Calu3 (cell line): Measurements from ENCODE around the gene SLC66A3. TPM values are rescaled to one million over a fixed set of nuclear protein-coding genes. Genes with fewer than 3 reads are reported as not detected.

Source experiments
- BruUV-seq: library from RNA; stranded (reverse); fragments of 400-500 nt; replicated peaks from 2 replicates; lab custom pipeline; 2021; lab: Mats Ljungman, UMichigan
- CTCF ChIA-PET: fragments of 300-600 bp; sonication (Branson Sonifier 250); formaldehyde crosslinking; loops from one replicate; lab custom pipeline; 2022; ENCODE audit warnings: antibody characterized with exemption; lab: Charles Lee
- DNase-seq: peaks from one replicate; pipeline ENCODE4 v3.0.0; 2022
- H3K27ac Mint-ChIP-seq: one replicate; pipeline ENCODE4 v1.8.0; 2022; ENCODE audit warnings: mixed read lengths; ENCODE audit not compliant: unreplicated experiment
- H3K27me3 Mint-ChIP-seq: one replicate; pipeline ENCODE4 v1.8.0; 2022; ENCODE audit warnings: mixed read lengths; ENCODE audit not compliant: unreplicated experiment
- H3K36me3 Mint-ChIP-seq: one replicate; pipeline ENCODE4 v1.8.0; 2022; ENCODE audit warnings: mild to moderate bottlenecking, moderate library complexity, mixed read lengths; ENCODE audit not compliant: insufficient read depth, unreplicated experiment
- H3K4me1 Mint-ChIP-seq: one replicate; pipeline ENCODE4 v1.8.0; 2022; ENCODE audit warnings: mild to moderate bottlenecking, low read depth, mixed read lengths; ENCODE audit not compliant: unreplicated experiment
- H3K4me3 Mint-ChIP-seq: one replicate; pipeline ENCODE4 v1.8.0; 2022; ENCODE audit warnings: mild to moderate bottlenecking, low read depth, moderate library complexity, mixed read lengths; ENCODE audit not compliant: unreplicated experiment
- H3K9me3 Mint-ChIP-seq: one replicate; pipeline ENCODE4 v1.8.0; 2022; ENCODE audit warnings: low read depth, mixed read lengths; ENCODE audit not compliant: unreplicated experiment
- CTCF ChIP-seq: fragments of 200-600 bp; IDR thresholded peaks from one replicate; pipeline ENCODE4 v1.8.0; 2022; ENCODE audit warnings: antibody characterized with exemption; ENCODE audit not compliant: unreplicated experiment
- intact Hi-C: fragments of 100-400 bp; cut with micrococcal nuclease; formaldehyde crosslinking; loops from one replicate; pipeline ENCODE4 v1.10.0; 2022; ENCODE audit not compliant: unreplicated experiment
- total RNA-seq: library from RNA; stranded (reverse); gene quantifications from 2 replicates; pipeline ENCODE4 v1.2.3, GENCODE V29; 2022

Gene SLC66A3
- total RNA-seq, 1 experiment from 2014 or later: 13.5 TPM

GRCh38 chr2:11200651-11201050 lies 45.4 kb downstream of the SLC66A3 start:
- Mint-ChIP-seq H3K4me3 (no peak overlapping the region), H3K9me3 (no peaks in the 10 kb centered on the region), H3K4me1 (no peaks in the 10 kb centered on the region), H3K27me3 (no peaks in the 10 kb centered on the region), H3K27ac (no peak overlapping the region), H3K36me3 (no peaks in the 10 kb centered on the region)
- DNase-seq: no peak
- intact Hi-C loops: no loop called here
- no peak for TF ChIP-seq CTCF
- no TSS peak for BruUV-seq
- CTCF ChIA-PET: no interaction called here

- H3K27me3 Mint-ChIP-seq: no peaks in the 10 kb centered on the region
- no peaks in the 10 kb centered on the region for H3K4me1 Mint-ChIP-seq
- TF ChIP-seq CTCF: no peak
- no peak overlapping the region for H3K4me3 Mint-ChIP-seq
- H3K27ac Mint-ChIP-seq: no peak overlapping the region
- no peaks in the 10 kb centered on the region for H3K36me3 Mint-ChIP-seq
- no peak for DNase-seq
- CTCF ChIA-PET: no interaction called here
- H3K9me3 Mint-ChIP-seq: no peaks in the 10 kb centered on the region
- no TSS peak for BruUV-seq
- intact Hi-C loops: no loop called here
These were observed 46.7 kb downstream of the SLC66A3 start for GRCh38 chr2:11201969-11202368.

- Mint-ChIP-seq H3K36me3 (no peaks in the 10 kb centered on the region), H3K9me3 (no peaks in the 10 kb centered on the region), H3K4me1 (no peaks in the 10 kb centered on the region), H3K27me3 (no peaks in the 10 kb centered on the region), H3K27ac (no peak overlapping the region), H3K4me3 (no peak overlapping the region)
- DNase-seq: no peak
- CTCF ChIA-PET: interaction anchor here (0.5 kb wide), 1 partner anchor 116 kb away, joined by 4 read pairs; no protein-coding TSS in a partner anchor
- BruUV-seq: no TSS peak
- TF ChIP-seq CTCF: no peak
- intact Hi-C loops: no loop called here
These were observed 48.2 kb downstream of the SLC66A3 start for GRCh38 chr2:11203480-11203879.

GRCh38 chr2:11208083-11208482 lies 52.8 kb downstream of the SLC66A3 start:
- CTCF ChIA-PET: interaction anchor here (0.5 kb wide), 1 partner anchor 8 kb away, joined by 3 read pairs; no protein-coding TSS in a partner anchor
- no TSS peak for BruUV-seq
- no peak overlapping the region for H3K27ac Mint-ChIP-seq
- no peaks in the 10 kb centered on the region for H3K36me3 Mint-ChIP-seq
- DNase-seq: no peak
- no peak overlapping the region for H3K4me3 Mint-ChIP-seq
- TF ChIP-seq CTCF: no peak
- no peaks in the 10 kb centered on the region for H3K4me1 Mint-ChIP-seq
- intact Hi-C loops: no loop called here
- H3K27me3 Mint-ChIP-seq: no peaks in the 10 kb centered on the region
- H3K9me3 Mint-ChIP-seq: no peaks in the 10 kb centered on the region
